ENCODE results near the gene HOXD10. TPM values are rescaled to one million over a fixed set of nuclear protein-coding genes. Genes with fewer than 3 reads are reported as not detected.

Gene HOXD10
- total RNA-seq, 1 donor from 2014 or later, result not detected

- no peak for TF ChIP-seq CTCF (IDR thresholded peaks at IDR 0.05)
- H3K9me3 Mint-ChIP-seq (ENCODE audit: low read depth), result no peaks in the 10 kb centered on the region
- H3K36me3 Mint-ChIP-seq (ENCODE audit: low read depth), result no peaks in the 10 kb centered on the region
- H3K4me1 Mint-ChIP-seq (ENCODE audit: low read depth), result no peaks in the 10 kb centered on the region
- peaks cover 91% of the 10 kb centered on the region for H3K27me3 Mint-ChIP-seq (ENCODE audit: low read depth)
- DNase-seq (ENCODE audit: low spot score), result no peak
- H3K4me3 Mint-ChIP-seq (ENCODE audit: unreplicated experiment), result no peak overlapping the region
- no peak overlapping the region for H3K27ac Mint-ChIP-seq (ENCODE audit: unreplicated experiment)
These were observed 32.9 kb downstream of the HOXD10 start for GRCh38 chr2:176149481-176149938.

- DNase-seq (ENCODE audit: low spot score), result no peak
- TF ChIP-seq CTCF (IDR thresholded peaks at IDR 0.05), result no peak
- Mint-ChIP-seq H3K9me3 (ENCODE audit: low read depth) (no peaks in the 10 kb centered on the region), H3K4me3 (ENCODE audit: unreplicated experiment) (no peak overlapping the region), H3K4me1 (ENCODE audit: low read depth) (no peaks in the 10 kb centered on the region), H3K27ac (ENCODE audit: unreplicated experiment) (no peak overlapping the region), H3K36me3 (ENCODE audit: low read depth) (no peaks in the 10 kb centered on the region), H3K27me3 (ENCODE audit: low read depth) (peaks cover 90% of the 10 kb centered on the region)
These were observed 33.5 kb downstream of the HOXD10 start for GRCh38 chr2:176149939-176150583.

DNA sequence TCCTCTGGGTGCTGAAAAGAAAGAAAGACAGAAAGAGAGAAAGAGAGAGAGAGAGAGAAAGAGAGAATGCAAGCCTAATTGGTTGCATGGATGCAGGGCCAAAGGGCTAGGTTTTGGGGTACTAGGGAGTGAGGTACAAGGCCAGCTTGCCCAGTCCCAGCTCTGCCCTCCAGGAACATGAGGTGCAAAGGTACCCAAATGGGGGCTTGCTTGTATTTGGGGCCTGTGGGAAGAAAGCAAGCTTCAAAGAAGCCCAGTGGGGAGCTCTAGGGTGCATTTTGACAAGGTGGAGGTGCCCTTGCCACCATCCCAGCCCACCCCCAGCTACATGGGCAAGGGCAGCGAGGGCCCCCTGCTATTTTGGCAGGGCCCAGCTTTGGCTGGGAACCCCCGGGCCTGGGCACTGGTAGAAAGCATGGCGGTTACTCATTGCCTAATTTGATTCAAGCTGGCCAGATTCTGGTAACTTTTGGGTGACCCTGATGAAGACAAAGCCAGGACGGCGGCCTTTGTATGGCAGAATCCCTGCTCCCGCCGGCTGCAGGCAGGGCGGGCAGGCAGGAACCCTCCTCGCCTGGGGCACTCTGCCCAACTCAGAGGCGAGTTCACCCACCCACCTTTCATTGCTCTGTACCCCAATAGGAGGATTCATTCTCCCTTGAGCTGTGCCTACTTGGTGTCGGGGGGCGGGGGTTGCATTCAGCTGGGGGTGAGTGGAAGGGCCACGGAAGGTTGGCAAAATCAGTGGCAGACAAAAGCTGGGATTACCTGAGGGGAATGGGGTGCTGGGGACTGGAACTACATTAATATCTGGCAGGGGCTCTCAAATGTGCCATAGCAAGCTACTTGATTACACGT is 34.2 kb downstream of the HOXD10 start:
- Mint-ChIP-seq H3K9me3 (ENCODE audit: low read depth) (no peaks in the 10 kb centered on the region), H3K27me3 (ENCODE audit: low read depth) (peaks cover 90% of the 10 kb centered on the region), H3K4me3 (ENCODE audit: unreplicated experiment) (no peak overlapping the region), H3K36me3 (ENCODE audit: low read depth) (no peaks in the 10 kb centered on the region), H3K4me1 (ENCODE audit: low read depth) (no peaks in the 10 kb centered on the region), H3K27ac (ENCODE audit: unreplicated experiment) (no peak overlapping the region)
- no peak for DNase-seq (ENCODE audit: low spot score)
- no peak for TF ChIP-seq CTCF (IDR thresholded peaks at IDR 0.05)

DNA sequence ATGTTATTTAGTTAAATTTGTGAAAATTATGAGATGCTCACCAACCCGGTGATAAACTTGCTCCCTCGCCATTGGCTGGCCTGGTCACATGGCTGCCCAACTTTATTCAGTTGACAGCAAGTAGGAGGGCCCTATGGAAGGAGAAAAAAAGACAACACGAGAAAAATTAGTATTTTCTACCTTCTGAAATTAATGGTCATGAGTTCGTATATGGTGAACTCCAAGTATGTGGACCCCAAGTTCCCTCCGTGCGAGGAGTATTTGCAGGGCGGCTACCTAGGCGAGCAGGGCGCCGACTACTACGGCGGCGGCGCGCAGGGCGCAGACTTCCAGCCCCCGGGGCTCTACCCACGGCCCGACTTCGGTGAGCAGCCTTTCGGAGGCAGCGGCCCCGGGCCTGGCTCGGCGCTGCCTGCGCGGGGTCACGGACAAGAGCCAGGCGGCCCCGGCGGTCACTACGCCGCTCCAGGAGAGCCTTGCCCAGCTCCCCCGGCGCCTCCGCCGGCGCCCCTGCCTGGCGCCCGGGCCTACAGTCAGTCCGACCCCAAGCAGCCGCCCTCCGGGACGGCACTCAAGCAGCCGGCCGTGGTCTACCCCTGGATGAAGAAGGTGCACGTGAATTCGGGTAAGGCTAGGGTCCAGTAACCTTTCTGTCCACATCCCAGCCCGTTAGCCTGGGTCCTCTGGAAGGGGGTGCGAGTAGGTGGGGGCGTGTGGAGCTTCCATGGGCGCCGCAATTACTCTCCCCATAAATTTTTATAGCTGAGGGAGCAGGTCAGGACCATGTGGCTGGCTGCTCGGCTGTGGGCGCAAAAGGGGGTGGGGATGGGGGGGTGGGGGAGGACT is 35.1 kb downstream of the HOXD10 start, which contains the start of gene HOXD4:
HOXD4 (plus strand) TSS at position 109 of the 846 bp plus-strand sequence; CDS start at position 193, 84 bp downstream.
- H3K27ac Mint-ChIP-seq (ENCODE audit: unreplicated experiment), result no peak within 1 kb of the TSS
- no peak for DNase-seq (ENCODE audit: low spot score)
- no peak within 1 kb of the TSS for H3K4me3 Mint-ChIP-seq (ENCODE audit: unreplicated experiment)
- peaks cover 90% of the 10 kb centered on the region for H3K27me3 Mint-ChIP-seq (ENCODE audit: low read depth)
- no peaks in the 10 kb centered on the region for H3K36me3 Mint-ChIP-seq (ENCODE audit: low read depth)
- H3K4me1 Mint-ChIP-seq (ENCODE audit: low read depth), result no peaks in the 10 kb centered on the region
- TF ChIP-seq CTCF (IDR thresholded peaks at IDR 0.05), result no peak
- H3K9me3 Mint-ChIP-seq (ENCODE audit: low read depth), result no peaks in the 10 kb centered on the region

All from chondrocyte (in vitro differentiated cells).